Measurements from ENCODE around the gene DCAF12.

DNA sequence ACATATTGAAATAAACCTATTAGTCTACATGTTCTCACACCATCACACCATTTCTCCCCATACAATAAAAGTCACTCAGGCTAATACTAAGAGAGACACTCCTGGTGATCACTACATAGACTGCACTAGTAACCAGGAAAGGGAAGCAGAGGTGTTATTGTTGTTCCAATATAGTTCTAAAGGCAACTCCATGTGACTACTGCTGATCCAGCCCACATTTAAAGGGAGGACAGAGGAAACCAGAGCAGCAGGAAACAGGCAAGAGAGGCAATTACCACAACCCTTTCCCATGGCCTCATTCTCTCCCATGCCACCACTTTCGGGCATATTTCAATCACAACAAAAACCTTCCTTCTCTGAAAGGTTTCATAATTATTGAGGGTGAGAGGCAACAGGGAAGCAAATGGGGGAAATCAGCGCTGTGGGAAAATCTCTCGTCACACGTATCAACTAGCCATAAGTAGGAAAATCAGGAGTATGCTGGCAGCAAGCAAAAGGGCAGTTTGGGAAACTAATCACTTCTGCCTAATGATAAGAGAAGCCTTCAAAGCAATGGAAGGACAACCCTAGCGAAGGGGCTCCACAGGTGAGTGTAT lies 79.6 kb downstream of the DCAF12 start:
- TF ChIP-seq, protein P1, sequence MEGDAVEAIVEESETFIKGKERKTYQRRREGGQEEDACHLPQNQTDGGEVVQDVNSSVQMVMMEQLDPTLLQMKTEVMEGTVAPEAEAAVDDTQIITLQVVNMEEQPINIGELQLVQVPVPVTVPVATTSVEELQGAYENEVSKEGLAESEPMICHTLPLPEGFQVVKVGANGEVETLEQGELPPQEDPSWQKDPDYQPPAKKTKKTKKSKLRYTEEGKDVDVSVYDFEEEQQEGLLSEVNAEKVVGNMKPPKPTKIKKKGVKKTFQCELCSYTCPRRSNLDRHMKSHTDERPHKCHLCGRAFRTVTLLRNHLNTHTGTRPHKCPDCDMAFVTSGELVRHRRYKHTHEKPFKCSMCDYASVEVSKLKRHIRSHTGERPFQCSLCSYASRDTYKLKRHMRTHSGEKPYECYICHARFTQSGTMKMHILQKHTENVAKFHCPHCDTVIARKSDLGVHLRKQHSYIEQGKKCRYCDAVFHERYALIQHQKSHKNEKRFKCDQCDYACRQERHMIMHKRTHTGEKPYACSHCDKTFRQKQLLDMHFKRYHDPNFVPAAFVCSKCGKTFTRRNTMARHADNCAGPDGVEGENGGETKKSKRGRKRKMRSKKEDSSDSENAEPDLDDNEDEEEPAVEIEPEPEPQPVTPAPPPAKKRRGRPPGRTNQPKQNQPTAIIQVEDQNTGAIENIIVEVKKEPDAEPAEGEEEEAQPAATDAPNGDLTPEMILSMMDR (IDR thresholded peaks at IDR 0.05): no peak
- no peak for TF ChIP-seq POLR2A (IDR thresholded peaks at IDR 0.05)

Data from heart left ventricle (tissue), 13 donors.